ENCODE results near the gene NRROS. TPM values are rescaled to one million over a fixed set of nuclear protein-coding genes. Genes with fewer than 3 reads are reported as not detected.

NRROS gene
- total RNA-seq, 1 experiment from 2014 or later, result 0.99 TPM

- Mint-ChIP-seq H3K27ac (ENCODE audit: unreplicated experiment) (no peak overlapping the region), H3K36me3 (ENCODE audit: insufficient read depth, unreplicated experiment) (no peaks in the 10 kb centered on the region), H3K4me3 (ENCODE audit: low read depth, unreplicated experiment) (no peak overlapping the region), H3K9me3 (ENCODE audit: low read depth, unreplicated experiment) (no peaks in the 10 kb centered on the region), H3K4me1 (ENCODE audit: low read depth, unreplicated experiment) (no peaks in the 10 kb centered on the region), H3K27me3 (ENCODE audit: unreplicated experiment) (peaks cover 16% of the 10 kb centered on the region)
- intact Hi-C loops (cut with micrococcal nuclease; ENCODE audit: unreplicated experiment), result no loop called here
- no peak for DNase-seq
- CTCF ChIA-PET, result no interaction called here
- no TSS peak for BruUV-seq (replicated peaks)
- TF ChIP-seq CTCF (IDR thresholded peaks at IDR 0.05; ENCODE audit: unreplicated experiment), result no peak
Observed at GRCh38 chr3:196695849-196696226, 56.3 kb downstream of the NRROS start.

GRCh38 chr3:196697270-196697669, 57.8 kb downstream of the NRROS start:
- H3K4me3 Mint-ChIP-seq (ENCODE audit: low read depth, unreplicated experiment), result no peak overlapping the region
- CTCF ChIA-PET, result no interaction called here
- no TSS peak for BruUV-seq (replicated peaks)
- TF ChIP-seq CTCF (IDR thresholded peaks at IDR 0.05; ENCODE audit: unreplicated experiment), result no peak
- peaks cover 9% of the 10 kb centered on the region for H3K27me3 Mint-ChIP-seq (ENCODE audit: unreplicated experiment)
- H3K36me3 Mint-ChIP-seq (ENCODE audit: insufficient read depth, unreplicated experiment), result no peaks in the 10 kb centered on the region
- intact Hi-C loops (cut with micrococcal nuclease; ENCODE audit: unreplicated experiment), result no loop called here
- H3K27ac Mint-ChIP-seq (ENCODE audit: unreplicated experiment), result no peak overlapping the region
- no peaks in the 10 kb centered on the region for H3K4me1 Mint-ChIP-seq (ENCODE audit: low read depth, unreplicated experiment)
- DNase-seq, result no peak
- no peaks in the 10 kb centered on the region for H3K9me3 Mint-ChIP-seq (ENCODE audit: low read depth, unreplicated experiment)

- Mint-ChIP-seq H3K4me1 (ENCODE audit: low read depth, unreplicated experiment) (no peaks in the 10 kb centered on the region), H3K27me3 (ENCODE audit: unreplicated experiment) (no peaks in the 10 kb centered on the region), H3K27ac (ENCODE audit: unreplicated experiment) (no peak overlapping the region), H3K36me3 (ENCODE audit: insufficient read depth, unreplicated experiment) (no peaks in the 10 kb centered on the region), H3K9me3 (ENCODE audit: low read depth, unreplicated experiment) (no peaks in the 10 kb centered on the region), H3K4me3 (ENCODE audit: low read depth, unreplicated experiment) (no peak overlapping the region)
- DNase-seq, result no peak
- no peak for TF ChIP-seq CTCF (IDR thresholded peaks at IDR 0.05; ENCODE audit: unreplicated experiment)
- intact Hi-C loops (cut with micrococcal nuclease; ENCODE audit: unreplicated experiment), result no loop called here
- CTCF ChIA-PET, result no interaction called here
- BruUV-seq (replicated peaks), result no TSS peak
Observed at GRCh38 chr3:196699749-196700148, 60.3 kb downstream of the NRROS start.

GRCh38 chr3:196700801-196701200, 61.3 kb downstream of the NRROS start:
- TF ChIP-seq CTCF (IDR thresholded peaks at IDR 0.05; ENCODE audit: unreplicated experiment), result no peak
- no TSS peak for BruUV-seq (replicated peaks)
- Mint-ChIP-seq H3K4me3 (ENCODE audit: low read depth, unreplicated experiment) (no peak overlapping the region), H3K36me3 (ENCODE audit: insufficient read depth, unreplicated experiment) (no peaks in the 10 kb centered on the region), H3K9me3 (ENCODE audit: low read depth, unreplicated experiment) (no peaks in the 10 kb centered on the region), H3K4me1 (ENCODE audit: low read depth, unreplicated experiment) (no peaks in the 10 kb centered on the region), H3K27me3 (ENCODE audit: unreplicated experiment) (no peaks in the 10 kb centered on the region), H3K27ac (ENCODE audit: unreplicated experiment) (no peak overlapping the region)
- CTCF ChIA-PET, result no interaction called here
- intact Hi-C loops (cut with micrococcal nuclease; ENCODE audit: unreplicated experiment), result no loop called here
- DNase-seq, result no peak
